IMR-90 (cell line): ENCODE measurements around the gene KIRREL2. TPM values are rescaled to one million over a fixed set of nuclear protein-coding genes. Genes with fewer than 3 reads are reported as not detected.
"Not testable (repeated sequence)": the region's sequence is repeated elsewhere in the genome, so short reads cannot be mapped to it uniquely, and the experiment has no call there.

Source experiments
- ATAC-seq: fragments of 200-7000 bp; cut with Tn5 transposase; 2 replicates; pipeline ENCODE4 v1.9.1; 2020; ENCODE audit warnings: low read depth, mild to moderate bottlenecking, moderate library complexity
- BruUV-seq: library from RNA; stranded (reverse); fragments of 400-500 nt; replicated peaks from 2 replicates; lab custom pipeline; 2021; lab: Mats Ljungman, UMichigan
- CTCF ChIA-PET: fragments of 300-600 bp; formaldehyde crosslinking; extraction: SDS; loops from one replicate; lab custom pipeline; 2021; ENCODE audit warnings: antibody characterized with exemption; lab: Yijun Ruan, JAX
- POLR2A ChIA-PET: fragments of 300-600 bp; sonication (Branson Sonifier 250); formaldehyde crosslinking; loops from one replicate; lab custom pipeline; 2022; ENCODE audit warnings: antibody characterized with exemption; ENCODE audit not compliant: unreplicated experiment; lab: Charles Lee
- DNase-seq: peaks from one replicate; pipeline ENCODE4 v3.0.0; 2013
- H2AFZ ChIP-seq: replicated peaks from 2 replicates; pipeline ENCODE3; 2013; ENCODE audit warnings: low read length, mild to moderate bottlenecking; ENCODE audit not compliant: poor library complexity
- H2AK5ac ChIP-seq: 2 replicates; pipeline ENCODE4 v1.6.1; 2013; ENCODE audit warnings: low read depth, low read length, inconsistent platforms
- H2AK9ac ChIP-seq: replicated peaks from 2 replicates; pipeline ENCODE3; 2013; ENCODE audit warnings: mild to moderate bottlenecking, low read depth, low read length, moderate library complexity; ENCODE audit not compliant: poor library complexity
- H2BK120ac ChIP-seq: 2 replicates; pipeline ENCODE4 v1.6.1; 2013; ENCODE audit warnings: low read depth, low read length, inconsistent platforms
- H2BK15ac ChIP-seq: 3 replicates; pipeline ENCODE4 v1.6.1; 2013; ENCODE audit warnings: low read depth, low read length, inconsistent platforms
- H2BK20ac ChIP-seq: 2 replicates; pipeline ENCODE4 v1.6.1; 2013; ENCODE audit warnings: low read depth, mild to moderate bottlenecking, inconsistent platforms, low read length, moderate library complexity
- H2BK5ac ChIP-seq: 2 replicates; pipeline ENCODE4 v1.6.1; 2013; ENCODE audit warnings: mild to moderate bottlenecking, low read depth, low read length, inconsistent platforms; ENCODE audit not compliant: poor library complexity, severe bottlenecking
- H3K14ac ChIP-seq: replicated peaks from 2 replicates; pipeline ENCODE4 v1.6.1; 2013; ENCODE audit warnings: low read depth, low read length, inconsistent platforms
- H3K18ac ChIP-seq: 2 replicates; pipeline ENCODE4 v1.6.1; 2013; ENCODE audit warnings: low read depth, low read length, control low read depth
- H3K23ac ChIP-seq: 2 replicates; pipeline ENCODE4 v1.6.1; 2013; ENCODE audit warnings: low read depth, low read length, inconsistent platforms
- H3K27ac ChIP-seq: 2 replicates; pipeline ENCODE4 v1.5.1; 2013; ENCODE audit warnings: mild to moderate bottlenecking, control low read depth, low read length; ENCODE audit not compliant: insufficient read depth
- H3K27me3 ChIP-seq: 2 replicates; pipeline ENCODE4 v1.6.1; 2013; ENCODE audit warnings: low read length; ENCODE audit not compliant: control insufficient read depth, insufficient read depth
- H3K36me3 ChIP-seq: 2 replicates; pipeline ENCODE4 v1.6.1; 2013; ENCODE audit warnings: low read length, mixed read lengths; ENCODE audit not compliant: control insufficient read depth, insufficient read depth
- H3K4ac ChIP-seq: 2 replicates; pipeline ENCODE4 v1.6.1; 2013; ENCODE audit warnings: low read depth, low read length, inconsistent platforms
- H3K4me1 ChIP-seq: 2 replicates; pipeline ENCODE4 v1.6.1; 2013; ENCODE audit warnings: low read length, mixed read lengths; ENCODE audit not compliant: control insufficient read depth, insufficient read depth
- H3K4me2 ChIP-seq: 2 replicates; pipeline ENCODE4 v1.6.1; 2013; ENCODE audit warnings: low read depth, mild to moderate bottlenecking, control low read depth, low read length, moderate library complexity
- H3K4me3 ChIP-seq: 2 replicates; pipeline ENCODE4 v1.5.1; 2013; ENCODE audit warnings: low read depth, mild to moderate bottlenecking, control low read depth, low read length, moderate library complexity; ENCODE audit not compliant: insufficient read depth
- H3K56ac ChIP-seq: 2 replicates; pipeline ENCODE4 v1.6.1; 2013; ENCODE audit warnings: low read length, inconsistent platforms; ENCODE audit not compliant: insufficient read depth; ENCODE audit errors: extremely low read depth
- H3K79me1 ChIP-seq, 2 experiments: 2 replicates each; pipeline ENCODE4 v1.6.1; 2013; ENCODE audit warnings: low read length in 2 of 2, inconsistent platforms in 1 of 2, low read depth in 1 of 2
- H3K9ac ChIP-seq: 2 replicates; pipeline ENCODE4 v1.6.1; 2013; ENCODE audit warnings: low read depth, low read length, control low read depth
- H3K9me1 ChIP-seq: 2 replicates; pipeline ENCODE4 v1.6.1; 2013; ENCODE audit warnings: low read length, inconsistent platforms; ENCODE audit not compliant: insufficient read depth
- H3K9me3 ChIP-seq: 2 replicates; pipeline ENCODE4 v1.6.1; 2013; ENCODE audit warnings: low read length; ENCODE audit not compliant: control insufficient read depth, insufficient read depth
- H4K20me1 ChIP-seq: 2 replicates; pipeline ENCODE4 v1.6.1; 2013; ENCODE audit warnings: low read length, inconsistent platforms; ENCODE audit not compliant: insufficient read depth
- H4K5ac ChIP-seq: 2 replicates; pipeline ENCODE4 v1.6.1; 2013; ENCODE audit warnings: mild to moderate bottlenecking, low read depth, low read length, control low read depth
- H4K8ac ChIP-seq, 2 experiments: 2 replicates each; pipeline ENCODE4 v1.6.1; 2013; ENCODE audit warnings: low read depth in 2 of 2, low read length in 2 of 2, control low read depth in 1 of 2, inconsistent platforms in 1 of 2
- H4K91ac ChIP-seq: 2 replicates; pipeline ENCODE4 v1.6.1; 2013; ENCODE audit warnings: low read depth, low read length, inconsistent platforms; ENCODE audit not compliant: insufficient read depth
- CEBPB ChIP-seq: IDR thresholded peaks from 2 replicates; pipeline ENCODE4 v1.6.1; 2012; ENCODE audit warnings: low read depth, low read length, improper control_type of control experiment
- RFX5 ChIP-seq: IDR thresholded peaks from 2 replicates; pipeline ENCODE4 v1.8.0; 2012; ENCODE audit warnings: low read depth, mild to moderate bottlenecking, low read length, moderate library complexity
- WGBS, 2 experiments: methylation state at CpG; one replicate each; pipeline versions ENCODE4 v1.1.5 to v1.1.7; 2013; ENCODE audit warnings: missing lambda C conversion rate in 2 of 2; ENCODE audit not compliant: insufficient read length in 1 of 2; ENCODE audit errors: extremely low coverage in 2 of 2; 5-methylcytosine and 5-hydroxymethylcytosine counted together
- dilution Hi-C: fragments of 300-500 bp; cut with HindIII; formaldehyde crosslinking; loops from one replicate; pipeline ENCODE4 v1.14.3; 2018; ENCODE audit warnings: low sequenced_read_pairs; ENCODE audit not compliant: unreplicated experiment
- in situ Hi-C: fragments of 300-500 bp; cut with MboI; formaldehyde crosslinking; loops from 3 replicates; pipeline ENCODE4 v1.14.3; 2019; ENCODE audit warnings: low sequenced_read_pairs, inconsistent platforms, mixed read lengths
- intact Hi-C: fragments of 100-400 bp; cut with micrococcal nuclease; formaldehyde crosslinking; loops from 2 replicates; pipeline ENCODE4 v1.10.0; 2022
- polyA plus RNA-seq, 3 experiments: library from polyadenylated mRNA; depleted of rRNA; stranded (reverse); fragments of >200 nt; gene quantifications; 2 replicates each; pipeline ENCODE4 v1.2.3, GENCODE V29; 2012; ENCODE audit warnings: low replicate concordance in 1 of 3
- total RNA-seq: library from RNA; depleted of rRNA; stranded (reverse); fragments of >200 nt; gene quantifications from 2 replicates; pipeline ENCODE4 v1.2.3, GENCODE V29; 2012

KIRREL2 gene
- total and polyA plus RNA-seq, 2 of the 4 experiments (the other 2 are of a cell fraction), result not detected

DNA sequence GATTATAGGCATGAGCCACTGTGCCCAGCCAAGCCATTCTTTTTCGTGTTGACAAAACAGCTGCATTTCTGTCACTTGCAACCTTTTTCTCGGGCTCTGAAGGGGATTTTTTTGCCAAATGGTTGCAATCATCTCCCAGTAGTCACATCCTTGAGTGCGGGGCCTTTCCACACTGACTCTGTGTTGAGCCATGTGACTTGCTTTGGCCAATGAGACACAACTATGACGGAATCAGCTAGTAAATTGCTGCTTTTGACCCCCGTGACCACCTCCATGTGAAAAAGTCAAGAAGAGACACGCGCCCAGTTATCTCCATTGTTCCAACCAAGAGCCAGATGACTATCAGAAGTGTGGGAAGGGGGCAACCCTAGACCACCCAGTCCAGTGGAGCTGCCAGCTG is 22.7 kb upstream of the KIRREL2 start:
- no TSS peak for BruUV-seq

DNA sequence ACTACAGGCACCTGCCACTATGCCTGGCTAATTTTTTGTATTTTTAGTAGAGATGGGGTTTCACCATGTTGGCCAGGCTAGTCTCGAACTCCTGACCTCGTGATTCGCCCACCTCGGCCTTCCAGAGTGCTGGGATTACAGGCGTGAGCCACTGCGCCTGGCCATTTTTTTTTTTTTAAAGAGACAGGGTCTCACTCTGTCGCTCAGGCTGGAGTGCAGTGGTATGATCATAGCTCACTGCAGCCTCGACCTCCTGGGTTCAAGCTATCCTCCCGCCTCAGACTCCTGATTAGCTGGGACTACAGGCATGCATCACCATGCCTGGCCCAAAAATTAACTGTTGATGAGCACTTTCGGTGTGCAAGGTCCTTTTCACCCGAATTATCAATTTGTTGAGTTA is 20.6 kb upstream of the KIRREL2 start:
- H2AK5ac ChIP-seq, H4K91ac ChIP-seq, H3K14ac ChIP-seq, H4K5ac ChIP-seq, H3K23ac ChIP-seq, DNase-seq, H3K27ac ChIP-seq, H3K56ac ChIP-seq, H2BK15ac ChIP-seq, ATAC-seq, intact Hi-C loops, H3K4me3 ChIP-seq, H2AFZ ChIP-seq, H3K9me1 ChIP-seq, POLR2A ChIA-PET, H3K18ac ChIP-seq, dilution Hi-C loops, in situ Hi-C loops, H2BK5ac ChIP-seq, H2BK120ac ChIP-seq, H3K9ac ChIP-seq, H3K36me3 ChIP-seq, H4K8ac ChIP-seq, H2AK9ac ChIP-seq, H3K4me2 ChIP-seq, H2BK20ac ChIP-seq, H3K4ac ChIP-seq, H3K4me1 ChIP-seq, H3K79me1 ChIP-seq, BruUV-seq, H3K9me3 ChIP-seq, H4K20me1 ChIP-seq: not testable (repeated sequence)
- CTCF ChIA-PET, result interaction anchor here (0.6 kb wide), 1 partner anchor 11 kb away, joined by 3 read pairs; no protein-coding TSS in a partner anchor
- 36% methylated on average over 7 of the region's 11 CpGs; no CpG with 5 or more reads in 1 of the 2 experiments for WGBS, 2 experiments
- peaks cover 14% of the 10 kb centered on the region for H3K27me3 ChIP-seq

More for the DNA sequence above, 22.7 kb upstream of the KIRREL2 start:
- H3K9me3 ChIP-seq, result peaks cover 3% of the 10 kb centered on the region
- no peak overlapping the region for H3K14ac ChIP-seq
- H3K56ac ChIP-seq, result no peak overlapping the region
- 11% methylated on average over 2 of the region's 7 CpGs; no CpG with 5 or more reads in 1 of the 2 experiments for WGBS, 2 experiments
- TF ChIP-seq CEBPB (no peak), RFX5 (no peak)
- no peak overlapping the region for H3K9ac ChIP-seq
- H3K79me1 ChIP-seq, result no peaks in the 10 kb centered on the region
- ATAC-seq (no peak), DNase-seq (no peak)
- no peak overlapping the region for H4K8ac ChIP-seq
- ChIA-PET CTCF (no interaction called here), POLR2A (interaction anchor here (0.6 kb wide), 1 partner anchor 60 kb away, joined by 3 read pairs; no protein-coding TSS in a partner anchor)
- no peak overlapping the region for H3K4me3 ChIP-seq
- no peaks in the 10 kb centered on the region for H3K36me3 ChIP-seq
- no peaks in the 10 kb centered on the region for H3K4me1 ChIP-seq
- H4K91ac ChIP-seq, result no peak overlapping the region
- dilution Hi-C loops, result no loop called here
- no peak overlapping the region for H3K23ac ChIP-seq
- H2BK20ac ChIP-seq, result no peak overlapping the region
- no peak overlapping the region for H4K5ac ChIP-seq
- H2BK5ac ChIP-seq, result no peak overlapping the region
- H2AK9ac ChIP-seq, result no peak overlapping the region
- H3K4ac ChIP-seq, result no peak overlapping the region
- no peaks in the 10 kb centered on the region for H4K20me1 ChIP-seq
- peaks cover 19% of the 10 kb centered on the region for H3K27me3 ChIP-seq
- H2AFZ ChIP-seq, result no peak overlapping the region
- no peak overlapping the region for H3K18ac ChIP-seq
- H2BK15ac ChIP-seq, result no peak overlapping the region
- no peak overlapping the region for H3K27ac ChIP-seq
- H2AK5ac ChIP-seq, result no peak overlapping the region
- H3K9me1 ChIP-seq, result no peaks in the 10 kb centered on the region
- in situ Hi-C loops, result no loop called here
- intact Hi-C loops, result no loop called here
- no peak overlapping the region for H2BK120ac ChIP-seq
- no peak overlapping the region for H3K4me2 ChIP-seq
